ENCODE results near the gene ZNF662.

GRCh38 chr3:42887084-42887483, 18.9 kb upstream of the ZNF662 start:
- TF ChIP-seq CTCF (conservative IDR thresholded peaks at IDR 0.05; ENCODE audit: low read length) (no peak), EZH2phosphoT487 (IDR thresholded peaks at IDR 0.05; ENCODE audit: borderline replicate concordance, low read depth, low read length) (no peak)

All from OCI-LY7 (cell line).